GM23338 (cell line): Measurements from ENCODE around the gene SMTN.

Experiments used
- CREB1 ChIP-seq: fragments of 250-450 bp; sonication (Bioruptor Pico); IDR thresholded peaks from 2 replicates; pipeline ENCODE4 v1.5.0; 2020; ENCODE audit warnings: low read depth, mild to moderate bottlenecking, moderate library complexity
- EZH2 ChIP-seq: fragments of 200-600 bp; sonication (generic); IDR thresholded peaks from one replicate; pipeline ENCODE4 v1.8.0; 2017; ENCODE audit warnings: antibody characterized with exemption, mild to moderate bottlenecking, low read depth; ENCODE audit not compliant: unreplicated experiment
- POLR2AphosphoS5 ChIP-seq: IDR thresholded peaks from 2 replicates; pipeline ENCODE4 v1.6.1; 2016; ENCODE audit warnings: antibody characterized with exemption, low read depth
- TF ChIP-seq, protein P1 (sequence below), 2 experiments: fragments of 200-600 bp in 1 of 2; sonication (generic) in 1 of 2; conservative IDR thresholded peaks; 2 replicates each; pipeline versions ENCODE4 v1.5.1 to v1.6.1; 2016 to 2017; ENCODE audit warnings: antibody characterized with exemption in 2 of 2, low read depth in 2 of 2, mild to moderate bottlenecking in 2 of 2, moderate library complexity in 1 of 2
- TF ChIP-seq, protein P2 (sequence below): fragments of 250-450 bp; sonication (Bioruptor Pico); IDR thresholded peaks from 2 replicates; pipeline ENCODE4 v1.5.0; 2020; ENCODE audit warnings: mild to moderate bottlenecking, moderate library complexity

DNA sequence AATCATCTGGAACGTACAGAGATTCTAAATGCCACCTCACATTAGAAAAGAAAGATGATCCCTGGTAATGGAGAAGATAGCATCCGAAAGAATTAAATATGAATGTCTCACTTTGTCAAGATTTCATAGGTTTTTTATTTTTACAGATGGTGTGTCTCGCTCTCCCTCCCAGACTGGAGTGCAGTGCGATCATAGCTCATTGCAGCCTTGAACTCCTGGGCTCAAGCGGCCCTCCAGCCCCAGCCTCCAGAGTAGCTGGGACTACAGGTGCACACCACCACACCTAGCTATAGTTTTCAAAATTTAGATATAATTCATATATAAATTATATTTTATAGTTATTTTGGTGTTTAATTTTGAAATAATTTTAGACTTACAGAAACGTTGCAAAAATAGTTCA lies 16.7 kb upstream of the SMTN start:
- no peak for TF ChIP-seq POLR2AphosphoS5
- no peak for TF ChIP-seq CREB1 (CRISPR knock-in tag)
- TF ChIP-seq, protein P1, sequence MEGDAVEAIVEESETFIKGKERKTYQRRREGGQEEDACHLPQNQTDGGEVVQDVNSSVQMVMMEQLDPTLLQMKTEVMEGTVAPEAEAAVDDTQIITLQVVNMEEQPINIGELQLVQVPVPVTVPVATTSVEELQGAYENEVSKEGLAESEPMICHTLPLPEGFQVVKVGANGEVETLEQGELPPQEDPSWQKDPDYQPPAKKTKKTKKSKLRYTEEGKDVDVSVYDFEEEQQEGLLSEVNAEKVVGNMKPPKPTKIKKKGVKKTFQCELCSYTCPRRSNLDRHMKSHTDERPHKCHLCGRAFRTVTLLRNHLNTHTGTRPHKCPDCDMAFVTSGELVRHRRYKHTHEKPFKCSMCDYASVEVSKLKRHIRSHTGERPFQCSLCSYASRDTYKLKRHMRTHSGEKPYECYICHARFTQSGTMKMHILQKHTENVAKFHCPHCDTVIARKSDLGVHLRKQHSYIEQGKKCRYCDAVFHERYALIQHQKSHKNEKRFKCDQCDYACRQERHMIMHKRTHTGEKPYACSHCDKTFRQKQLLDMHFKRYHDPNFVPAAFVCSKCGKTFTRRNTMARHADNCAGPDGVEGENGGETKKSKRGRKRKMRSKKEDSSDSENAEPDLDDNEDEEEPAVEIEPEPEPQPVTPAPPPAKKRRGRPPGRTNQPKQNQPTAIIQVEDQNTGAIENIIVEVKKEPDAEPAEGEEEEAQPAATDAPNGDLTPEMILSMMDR (conservative IDR thresholded peaks at IDR 0.05; ENCODE audit: low read depth in 2 of 2): no peak
- TF ChIP-seq, protein P2, sequence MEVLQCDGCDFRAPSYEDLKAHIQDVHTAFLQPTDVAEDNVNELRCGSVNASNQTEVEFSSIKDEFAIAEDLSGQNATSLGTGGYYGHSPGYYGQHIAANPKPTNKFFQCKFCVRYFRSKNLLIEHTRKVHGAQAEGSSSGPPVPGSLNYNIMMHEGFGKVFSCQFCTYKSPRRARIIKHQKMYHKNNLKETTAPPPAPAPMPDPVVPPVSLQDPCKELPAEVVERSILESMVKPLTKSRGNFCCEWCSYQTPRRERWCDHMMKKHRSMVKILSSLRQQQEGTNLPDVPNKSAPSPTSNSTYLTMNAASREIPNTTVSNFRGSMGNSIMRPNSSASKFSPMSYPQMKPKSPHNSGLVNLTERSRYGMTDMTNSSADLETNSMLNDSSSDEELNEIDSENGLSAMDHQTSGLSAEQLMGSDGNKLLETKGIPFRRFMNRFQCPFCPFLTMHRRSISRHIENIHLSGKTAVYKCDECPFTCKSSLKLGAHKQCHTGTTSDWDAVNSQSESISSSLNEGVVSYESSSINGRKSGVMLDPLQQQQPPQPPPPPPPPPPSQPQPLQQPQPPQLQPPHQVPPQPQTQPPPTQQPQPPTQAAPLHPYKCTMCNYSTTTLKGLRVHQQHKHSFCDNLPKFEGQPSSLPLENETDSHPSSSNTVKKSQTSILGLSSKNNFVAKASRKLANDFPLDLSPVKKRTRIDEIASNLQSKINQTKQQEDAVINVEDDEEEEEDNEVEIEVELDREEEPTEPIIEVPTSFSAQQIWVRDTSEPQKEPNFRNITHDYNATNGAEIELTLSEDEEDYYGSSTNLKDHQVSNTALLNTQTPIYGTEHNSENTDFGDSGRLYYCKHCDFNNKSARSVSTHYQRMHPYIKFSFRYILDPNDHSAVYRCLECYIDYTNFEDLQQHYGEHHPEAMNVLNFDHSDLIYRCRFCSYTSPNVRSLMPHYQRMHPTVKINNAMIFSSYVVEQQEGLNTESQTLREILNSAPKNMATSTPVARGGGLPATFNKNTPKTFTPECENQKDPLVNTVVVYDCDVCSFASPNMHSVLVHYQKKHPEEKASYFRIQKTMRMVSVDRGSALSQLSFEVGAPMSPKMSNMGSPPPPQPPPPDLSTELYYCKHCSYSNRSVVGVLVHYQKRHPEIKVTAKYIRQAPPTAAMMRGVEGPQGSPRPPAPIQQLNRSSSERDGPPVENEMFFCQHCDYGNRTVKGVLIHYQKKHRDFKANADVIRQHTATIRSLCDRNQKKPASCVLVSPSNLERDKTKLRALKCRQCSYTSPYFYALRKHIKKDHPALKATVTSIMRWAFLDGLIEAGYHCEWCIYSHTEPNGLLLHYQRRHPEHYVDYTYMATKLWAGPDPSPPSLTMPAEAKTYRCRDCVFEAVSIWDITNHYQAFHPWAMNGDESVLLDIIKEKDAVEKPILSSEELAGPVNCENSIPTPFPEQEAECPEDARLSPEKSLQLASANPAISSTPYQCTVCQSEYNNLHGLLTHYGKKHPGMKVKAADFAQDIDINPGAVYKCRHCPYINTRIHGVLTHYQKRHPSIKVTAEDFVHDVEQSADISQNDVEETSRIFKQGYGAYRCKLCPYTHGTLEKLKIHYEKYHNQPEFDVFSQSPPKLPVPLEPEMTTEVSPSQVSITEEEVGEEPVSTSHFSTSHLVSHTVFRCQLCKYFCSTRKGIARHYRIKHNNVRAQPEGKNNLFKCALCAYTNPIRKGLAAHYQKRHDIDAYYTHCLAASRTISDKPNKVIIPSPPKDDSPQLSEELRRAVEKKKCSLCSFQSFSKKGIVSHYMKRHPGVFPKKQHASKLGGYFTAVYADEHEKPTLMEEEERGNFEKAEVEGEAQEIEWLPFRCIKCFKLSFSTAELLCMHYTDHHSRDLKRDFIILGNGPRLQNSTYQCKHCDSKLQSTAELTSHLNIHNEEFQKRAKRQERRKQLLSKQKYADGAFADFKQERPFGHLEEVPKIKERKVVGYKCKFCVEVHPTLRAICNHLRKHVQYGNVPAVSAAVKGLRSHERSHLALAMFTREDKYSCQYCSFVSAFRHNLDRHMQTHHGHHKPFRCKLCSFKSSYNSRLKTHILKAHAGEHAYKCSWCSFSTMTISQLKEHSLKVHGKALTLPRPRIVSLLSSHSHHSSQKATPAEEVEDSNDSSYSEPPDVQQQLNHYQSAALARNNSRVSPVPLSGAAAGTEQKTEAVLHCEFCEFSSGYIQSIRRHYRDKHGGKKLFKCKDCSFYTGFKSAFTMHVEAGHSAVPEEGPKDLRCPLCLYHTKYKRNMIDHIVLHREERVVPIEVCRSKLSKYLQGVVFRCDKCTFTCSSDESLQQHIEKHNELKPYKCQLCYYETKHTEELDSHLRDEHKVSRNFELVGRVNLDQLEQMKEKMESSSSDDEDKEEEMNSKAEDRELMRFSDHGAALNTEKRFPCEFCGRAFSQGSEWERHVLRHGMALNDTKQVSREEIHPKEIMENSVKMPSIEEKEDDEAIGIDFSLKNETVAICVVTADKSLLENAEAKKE (CRISPR knock-in tag): no peak
- TF ChIP-seq EZH2: no peak
